KOPT-K1 (cell line): Measurements from ENCODE around the gene MOSMO.
"Not testable (repeated sequence)": the region's sequence is repeated elsewhere in the genome, so short reads cannot be mapped to it uniquely, and the experiment has no call there.

Experiments used
- H3K27ac ChIP-seq: fragments of 200-600 bp; sonication (generic); 2 replicates; pipeline ENCODE4 v1.5.1; 2016; ENCODE audit warnings: antibody characterized with exemption, mild to moderate bottlenecking, low read depth, low read length; ENCODE audit not compliant: poor library complexity, severe bottlenecking
- H3K36me3 ChIP-seq: fragments of 200-600 bp; sonication (generic); 2 replicates; pipeline ENCODE4 v1.5.1; 2017; ENCODE audit warnings: antibody characterized with exemption, mild to moderate bottlenecking, low read length, moderate library complexity; ENCODE audit not compliant: insufficient read depth
- H3K9me3 ChIP-seq: fragments of 200-600 bp; sonication (generic); 2 replicates; pipeline ENCODE4 v1.5.1; 2017; ENCODE audit warnings: antibody characterized with exemption, low read length, mild to moderate bottlenecking; ENCODE audit not compliant: insufficient read depth, poor library complexity, severe bottlenecking

MOSMO gene

DNA sequence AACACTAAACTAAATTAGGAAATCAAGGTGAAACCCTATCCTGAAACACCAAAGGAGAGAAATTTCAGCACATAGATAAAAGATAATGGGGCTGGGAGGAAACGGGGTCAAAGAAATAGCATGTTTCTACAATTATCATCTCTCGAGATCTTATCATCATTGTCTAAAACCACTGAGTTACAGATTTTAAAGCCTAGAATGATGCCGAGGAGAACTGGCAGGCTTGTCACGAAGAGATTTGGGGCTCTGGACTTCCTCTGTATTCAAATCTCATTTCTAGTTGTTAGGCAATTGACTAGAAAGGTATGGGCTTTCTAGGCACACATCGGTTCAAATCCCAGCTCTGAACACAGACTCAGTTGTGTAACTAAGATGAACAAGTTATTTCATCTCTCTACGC, 16.3 kb upstream of the MOSMO start:
- Histone ChIP-seq H3K9me3 (no peaks in the 10 kb centered on the region), H3K27ac (no peak overlapping the region), H3K36me3 (peaks cover 7% of the 10 kb centered on the region; the same call in 1 of the 2 replicates)

DNA sequence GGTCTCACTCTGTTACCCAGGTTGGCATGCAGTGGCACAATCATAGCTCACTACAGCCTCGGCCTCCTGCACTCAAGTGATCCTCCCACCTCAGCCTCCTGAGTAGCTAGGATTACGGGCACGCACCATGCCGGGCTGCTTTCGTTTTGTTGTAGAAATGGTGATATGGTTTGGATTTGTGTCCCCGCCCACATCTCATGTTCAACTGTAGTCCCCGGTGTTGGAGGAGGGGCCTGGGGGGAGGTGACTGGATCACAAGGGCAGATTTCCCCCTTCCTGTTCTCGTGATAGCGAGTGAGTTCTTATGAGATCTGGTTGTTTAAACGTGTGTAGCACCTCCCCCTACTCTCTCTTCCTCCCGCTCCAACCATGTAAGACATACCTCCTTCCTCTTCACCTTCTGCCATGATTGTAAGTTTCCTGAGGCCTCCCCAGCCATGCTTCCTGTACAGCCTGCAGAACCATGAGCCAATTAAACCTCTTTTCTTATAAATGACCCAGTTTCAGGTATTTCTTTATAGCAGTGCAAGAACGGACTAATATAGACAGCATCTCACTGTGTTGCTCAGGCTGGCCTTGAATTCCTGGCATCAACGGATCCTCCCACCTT, 12.9 kb upstream of the MOSMO start:
- Histone ChIP-seq H3K9me3 (no peaks in the 10 kb centered on the region), H3K27ac (no peak overlapping the region), H3K36me3 (no peaks in the 10 kb centered on the region)

DNA sequence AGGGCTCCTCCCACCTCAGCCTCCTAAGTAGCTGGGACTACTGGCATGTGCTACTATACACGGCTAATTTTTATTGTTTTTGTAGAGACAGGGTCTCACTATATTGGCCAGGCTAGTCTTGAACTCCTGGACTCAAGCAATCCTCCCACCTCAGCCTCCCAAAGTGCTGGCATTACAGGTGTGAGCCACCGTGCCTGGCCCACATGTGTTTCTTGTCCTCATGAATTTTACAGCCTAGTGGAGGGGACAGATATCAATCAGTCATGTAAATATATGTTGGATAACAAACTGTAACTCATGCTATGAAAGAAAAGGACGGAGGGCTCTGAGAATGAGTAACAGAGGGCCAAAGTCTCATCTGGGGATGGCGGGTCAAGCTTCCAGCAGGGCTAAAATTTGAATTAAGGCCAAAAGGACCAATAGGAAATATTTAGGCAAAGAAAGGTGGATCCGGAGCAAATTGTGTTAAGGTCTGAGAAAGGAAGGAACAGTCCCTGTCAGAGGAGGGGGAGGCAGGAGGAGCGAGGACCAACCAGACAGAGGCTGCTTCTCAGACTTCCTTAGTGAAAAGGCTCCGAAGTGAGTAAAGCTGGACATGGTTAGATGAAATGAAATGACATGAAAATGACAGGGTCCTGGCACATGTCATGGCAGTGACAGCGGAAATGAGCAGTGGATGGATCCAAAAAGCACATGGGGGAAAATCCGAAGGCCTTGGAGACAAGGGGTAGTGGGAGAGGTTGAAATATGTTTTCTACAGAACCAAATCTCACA, 10.8 kb upstream of the MOSMO start:
- Histone ChIP-seq H3K9me3 (no peaks in the 10 kb centered on the region), H3K36me3 (no peaks in the 10 kb centered on the region), H3K27ac (no peak overlapping the region)

DNA sequence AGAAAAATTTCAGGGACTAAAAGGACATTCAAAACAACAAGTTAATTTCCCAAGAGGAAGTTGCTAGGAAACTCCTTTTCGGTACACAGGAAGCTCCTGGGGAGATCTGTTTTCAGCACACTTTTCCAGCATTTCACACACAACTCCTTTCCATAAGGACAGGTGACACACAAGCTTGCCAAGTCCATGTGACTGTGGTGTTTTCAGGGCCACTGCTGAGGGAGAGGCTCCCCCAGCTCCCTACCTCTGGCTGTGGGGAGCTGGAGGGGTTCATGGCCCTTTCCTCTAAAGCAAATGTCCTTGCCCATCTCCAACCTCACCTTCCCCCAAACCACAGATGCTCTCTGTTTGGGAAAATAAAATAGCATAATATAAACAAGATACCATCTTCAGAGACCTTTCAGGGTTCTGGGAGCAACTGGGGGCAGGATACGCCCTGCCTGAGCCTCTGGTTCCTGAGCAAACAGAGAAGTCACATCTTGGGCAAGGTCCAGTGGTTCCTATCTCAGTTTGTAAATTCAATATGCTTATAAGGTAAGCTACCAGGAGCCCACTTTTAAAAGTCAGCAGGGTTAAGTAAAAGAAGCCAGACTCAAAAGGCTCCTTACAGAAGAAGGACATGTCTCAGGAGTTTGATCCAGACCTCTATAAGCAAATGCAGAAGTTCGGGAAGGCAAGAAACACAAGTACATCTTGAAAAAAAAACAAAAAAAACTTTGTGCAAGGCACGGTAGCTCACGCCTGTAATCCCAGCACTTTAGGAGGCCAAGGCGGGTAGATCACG, 10.0 kb upstream of the MOSMO start:
- Histone ChIP-seq H3K9me3 (no peaks in the 10 kb centered on the region), H3K27ac (no peak overlapping the region), H3K36me3 (no peaks in the 10 kb centered on the region)

DNA sequence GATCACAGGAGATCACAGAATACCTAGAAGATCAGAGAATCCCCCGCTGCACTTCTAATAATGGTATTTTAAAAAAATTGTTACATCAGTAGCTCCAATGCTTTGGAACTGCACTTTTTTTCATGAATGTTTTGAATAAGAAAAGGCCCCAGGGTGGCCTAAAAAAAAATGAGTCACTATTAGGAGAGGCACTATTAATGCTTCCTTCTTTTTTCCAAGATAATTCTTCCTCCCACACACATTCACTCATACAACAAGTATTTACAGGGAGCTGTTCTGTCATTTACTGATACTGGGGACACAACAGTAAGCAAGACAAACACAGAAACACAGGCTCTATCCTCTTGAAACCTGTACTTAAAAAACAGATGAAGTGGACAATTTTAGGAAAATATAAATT, 6.3 kb upstream of the MOSMO start:
- Histone ChIP-seq H3K9me3 (no peaks in the 10 kb centered on the region), H3K27ac (no peak overlapping the region), H3K36me3 (no peaks in the 10 kb centered on the region)

DNA sequence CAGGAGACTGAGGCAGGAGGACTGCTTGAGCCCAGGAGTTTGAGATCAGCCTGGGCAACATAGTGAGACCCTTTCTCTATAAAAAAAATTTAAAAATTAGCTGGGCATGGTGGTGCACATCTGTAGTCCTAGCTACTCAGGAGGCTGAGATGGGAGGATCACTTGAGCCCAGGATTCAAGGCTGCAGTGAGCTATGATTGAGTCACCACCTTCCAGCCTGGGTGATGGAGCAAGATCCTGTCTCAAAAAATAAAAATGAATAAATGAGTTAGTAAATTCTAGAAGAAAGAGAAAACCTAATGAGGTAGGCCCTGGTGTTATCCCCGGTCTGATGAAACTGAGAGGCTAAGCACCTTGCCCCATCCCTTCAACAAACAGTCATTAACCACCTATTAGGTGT, 5.9 kb upstream of the MOSMO start:
- not testable (repeated sequence) for H3K27ac ChIP-seq, H3K36me3 ChIP-seq, H3K9me3 ChIP-seq

DNA sequence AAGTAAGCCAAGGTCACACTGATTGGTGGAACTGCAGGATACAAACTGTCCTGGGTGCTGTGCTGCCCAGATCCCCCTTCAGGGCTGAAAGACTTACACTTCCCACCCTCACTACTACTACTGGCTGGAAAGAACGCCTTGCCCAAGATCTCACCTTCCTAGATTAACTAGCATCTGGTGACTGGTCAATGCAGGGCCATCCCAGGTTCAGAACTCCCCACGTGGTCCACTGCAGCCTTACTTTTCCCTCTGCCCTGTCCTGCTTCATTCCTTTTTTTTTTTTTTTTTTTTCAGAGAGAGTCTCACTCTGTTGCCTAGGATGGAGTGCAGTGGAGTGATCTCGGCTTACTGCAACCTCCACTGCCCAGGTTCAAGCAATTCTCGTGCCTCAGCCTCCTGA, 4.7 kb upstream of the MOSMO start:
- Histone ChIP-seq H3K36me3 (no peaks in the 10 kb centered on the region), H3K9me3 (no peaks in the 10 kb centered on the region), H3K27ac (no peak overlapping the region)

DNA sequence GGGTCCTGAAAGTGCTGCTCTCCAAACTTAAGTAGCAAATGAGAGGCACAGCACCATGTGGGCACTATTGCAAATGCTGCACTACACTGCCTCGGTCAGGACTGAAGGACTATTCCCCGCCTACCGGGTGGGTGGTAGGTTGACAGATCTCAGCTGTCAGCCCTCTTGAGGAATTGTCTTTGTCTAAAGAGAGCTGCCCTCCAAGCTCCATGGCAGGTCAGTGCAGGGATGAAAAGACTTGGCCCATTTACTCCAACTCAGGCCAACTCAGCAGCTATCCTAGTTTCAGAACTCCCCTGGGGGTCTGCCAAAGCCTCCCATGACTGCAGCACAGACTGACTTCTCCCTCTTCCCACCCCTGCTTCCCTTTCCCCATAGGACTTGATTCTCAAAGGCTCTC, 3.6 kb upstream of the MOSMO start:
- H3K36me3 ChIP-seq: no peaks in the 10 kb centered on the region
- no peaks in the 10 kb centered on the region for H3K9me3 ChIP-seq
- no peak overlapping the region for H3K27ac ChIP-seq

DNA sequence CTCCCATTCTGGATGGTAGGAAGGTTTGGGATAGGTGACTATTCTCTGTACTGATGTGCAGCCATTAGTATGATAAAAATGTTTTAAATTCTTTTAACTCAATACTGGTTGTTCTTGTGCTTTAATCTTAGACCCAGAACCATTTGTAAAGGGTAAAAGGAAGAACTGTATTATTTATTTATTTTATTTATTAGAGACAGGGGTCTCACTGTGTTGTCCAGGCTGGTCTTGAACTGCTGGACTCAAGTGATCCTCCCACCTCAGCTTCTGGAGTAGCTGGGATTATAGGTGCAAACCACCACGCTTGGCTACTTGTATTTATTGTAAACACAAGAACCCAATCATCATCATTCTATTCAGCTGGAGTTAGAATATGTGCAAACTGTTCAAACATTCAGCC, 2.2 kb upstream of the MOSMO start:
- Histone ChIP-seq H3K27ac (no peak overlapping the region), H3K36me3 (no peaks in the 10 kb centered on the region)

DNA sequence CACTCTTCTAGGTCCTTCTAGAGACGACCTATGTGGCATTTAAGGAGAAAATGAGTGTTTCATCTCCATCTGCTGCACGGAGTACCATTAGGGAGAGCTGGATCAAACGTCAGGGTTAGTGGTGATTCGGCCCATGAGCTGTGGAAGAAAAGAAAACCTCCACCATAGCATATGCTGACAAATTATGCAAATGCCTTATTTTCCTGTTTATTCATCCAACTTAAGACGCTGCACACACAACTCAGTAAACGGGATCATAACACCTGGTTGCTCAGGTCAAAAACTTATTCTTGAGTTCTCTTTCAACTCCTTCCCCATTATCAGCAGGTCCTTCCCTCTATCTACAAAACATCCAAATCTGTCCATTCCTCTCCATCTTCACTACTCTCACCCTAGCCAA, 1.3 kb upstream of the MOSMO start:
- no peaks in the 10 kb centered on the region for H3K9me3 ChIP-seq
- no peaks in the 10 kb centered on the region for H3K36me3 ChIP-seq
- H3K27ac ChIP-seq: no peak overlapping the region

More for the DNA sequence above, 2.2 kb upstream of the MOSMO start:
- H3K9me3 ChIP-seq: no peaks in the 10 kb centered on the region

DNA sequence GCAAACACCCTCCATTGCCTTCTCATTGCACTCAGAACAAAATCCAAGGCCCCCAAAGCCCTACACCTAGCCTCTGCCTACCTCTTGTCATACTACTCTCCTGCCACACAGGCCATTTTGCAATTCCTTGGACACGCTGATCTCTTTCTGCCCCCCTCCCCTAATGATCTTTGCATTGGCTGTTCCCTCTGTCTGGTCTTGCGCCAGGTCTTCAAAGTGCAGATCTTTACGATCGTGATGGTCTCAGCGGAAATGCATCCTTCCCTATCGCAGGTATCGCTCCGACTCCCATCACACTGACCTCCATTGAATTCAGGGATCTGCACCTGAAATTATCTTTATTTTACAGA, 777 bp upstream of the MOSMO start:
- peak overlapping the region; percentile 64 for H3K27ac ChIP-seq

DNA sequence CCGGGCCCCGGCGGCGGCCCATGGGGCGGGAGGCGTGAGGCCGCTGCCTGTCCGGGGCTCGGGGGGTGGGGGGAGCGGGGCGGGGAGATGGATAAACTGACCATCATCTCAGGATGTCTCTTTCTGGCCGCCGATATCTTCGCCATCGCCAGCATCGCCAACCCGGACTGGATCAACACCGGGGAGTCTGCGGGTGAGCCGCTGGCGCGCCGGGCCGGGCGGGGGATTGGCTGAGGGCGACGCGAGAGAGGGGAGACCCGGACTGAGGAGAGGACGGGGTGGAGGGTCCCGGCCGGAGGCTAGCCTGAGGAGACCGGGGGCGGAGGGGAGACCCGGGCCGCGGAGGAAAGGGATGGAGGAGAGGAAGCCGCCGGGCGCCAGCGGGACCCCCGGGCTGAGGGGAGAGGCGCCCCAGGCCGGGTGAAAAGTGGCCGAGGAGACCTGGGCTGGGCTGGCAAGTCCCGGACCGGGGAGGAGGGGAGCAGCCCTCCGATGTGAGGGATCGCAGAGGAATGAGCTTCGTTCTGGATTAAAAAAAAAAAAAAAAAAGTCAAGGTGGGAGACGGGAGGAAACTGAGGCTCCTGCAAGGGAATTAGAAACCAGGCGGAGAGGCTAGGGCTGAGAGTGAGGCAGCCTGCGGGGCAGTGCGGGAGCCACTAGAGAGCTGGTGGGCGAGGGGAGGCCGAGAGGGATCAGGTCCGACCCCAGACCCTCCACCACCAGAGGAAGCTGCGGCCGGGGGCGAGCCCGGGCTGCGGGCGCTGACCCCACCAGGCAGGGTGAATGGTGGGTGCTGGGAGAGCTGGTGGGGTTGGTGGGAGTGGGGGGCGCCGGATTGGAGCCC, 526 bp downstream of the MOSMO start:
- Histone ChIP-seq H3K9me3 (no peaks in the 10 kb centered on the region), H3K36me3 (no peaks in the 10 kb centered on the region), H3K27ac (peak overlapping the region; percentile 64)

More for the DNA sequence above, 777 bp upstream of the MOSMO start:
- Histone ChIP-seq H3K9me3 (no peaks in the 10 kb centered on the region), H3K36me3 (no peaks in the 10 kb centered on the region)

DNA sequence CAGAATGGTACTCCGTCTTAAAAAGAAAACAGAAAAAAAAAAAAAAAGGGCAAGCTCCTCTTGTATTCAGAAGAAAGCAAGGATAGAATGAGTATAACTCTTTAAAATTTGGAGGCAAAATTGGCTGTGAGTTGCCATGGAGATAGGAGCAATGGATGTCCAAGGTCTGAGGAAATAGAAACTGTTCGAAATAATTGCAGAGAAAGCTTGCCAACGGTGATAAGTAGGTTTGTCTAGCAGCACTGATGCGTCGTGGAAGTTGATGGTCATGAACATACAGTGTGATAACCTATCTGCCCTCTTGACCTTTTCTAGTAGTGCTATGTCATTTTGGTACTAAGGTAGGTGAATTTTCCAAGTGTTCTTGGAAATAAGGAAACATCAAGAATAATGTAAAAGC, 3.0 kb downstream of the MOSMO start:
- Histone ChIP-seq H3K9me3 (no peaks in the 10 kb centered on the region), H3K27ac (no peak overlapping the region), H3K36me3 (no peaks in the 10 kb centered on the region)

DNA sequence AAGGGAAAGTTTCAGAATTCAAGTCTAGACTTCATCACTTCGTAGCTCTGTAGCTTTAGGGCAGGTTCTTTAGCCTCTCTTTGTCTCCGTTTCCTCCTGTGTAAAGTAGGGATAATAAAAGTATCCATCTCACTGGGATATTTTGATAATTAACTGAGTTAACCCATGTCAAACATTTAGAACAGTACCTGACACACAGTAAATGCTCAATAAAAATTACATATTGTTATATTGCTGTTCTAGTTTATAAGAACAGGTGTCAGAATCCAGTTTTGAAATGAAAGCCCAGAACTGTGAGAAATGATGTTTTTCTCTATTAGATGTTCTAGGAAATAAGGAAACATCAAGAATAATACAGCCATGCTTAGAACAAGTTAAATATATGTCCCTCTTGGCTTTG, 4.3 kb downstream of the MOSMO start:
- H3K9me3 ChIP-seq: no peaks in the 10 kb centered on the region
- H3K27ac ChIP-seq: no peak overlapping the region
- no peaks in the 10 kb centered on the region for H3K36me3 ChIP-seq

DNA sequence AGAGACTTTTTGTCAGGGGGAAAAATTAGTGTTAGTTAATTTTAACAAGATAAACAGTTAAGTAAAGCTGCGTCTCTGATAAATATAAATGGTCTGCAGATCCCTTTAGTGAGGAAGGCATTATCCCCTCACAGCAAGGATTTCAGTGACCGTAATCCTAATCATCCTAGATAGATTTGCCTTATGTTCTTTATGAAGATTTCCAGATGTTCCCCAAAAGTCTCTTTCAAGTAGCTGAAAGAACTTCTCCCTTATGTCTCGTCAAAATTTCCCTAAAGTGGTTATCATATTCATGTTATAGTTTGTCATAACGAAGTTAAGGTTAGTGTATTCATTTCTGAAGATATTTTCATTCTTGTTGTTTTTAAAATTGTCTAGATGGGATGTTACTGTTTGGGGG, 5.6 kb downstream of the MOSMO start:
- Histone ChIP-seq H3K9me3 (no peaks in the 10 kb centered on the region), H3K27ac (no peak overlapping the region), H3K36me3 (no peaks in the 10 kb centered on the region)
